GM18502 (cell line): ENCODE measurements around the gene LRRC1.

Source experiments
- ATAC-seq: cut with Tn5 transposase; IDR thresholded peaks from one replicate; pipeline ENCODE4 v1.9.1; 2021; ENCODE audit warnings: mild to moderate bottlenecking; ENCODE audit not compliant: unreplicated experiment, poor library complexity

LRRC1 gene

GRCh38 chr6:53944543-53944942 lies 149.7 kb downstream of the LRRC1 start:
- no peak for ATAC-seq

GRCh38 chr6:53945765-53946407 lies 151.1 kb downstream of the LRRC1 start:
- no peak for ATAC-seq

GRCh38 chr6:53947780-53948179 lies 153.0 kb downstream of the LRRC1 start:
- ATAC-seq = no peak

GRCh38 chr6:53951383-53951782 lies 156.6 kb downstream of the LRRC1 start:
- ATAC-seq = no peak

GRCh38 chr6:53956068-53956711 lies 161.4 kb downstream of the LRRC1 start:
- peak; percentile 66 for ATAC-seq

- ATAC-seq = no peak
These were observed 162.0 kb downstream of the LRRC1 start for GRCh38 chr6:53956804-53957203.

GRCh38 chr6:53959717-53960116 lies 164.9 kb downstream of the LRRC1 start:
- ATAC-seq = no peak

- no peak for ATAC-seq
These were observed 165.5 kb downstream of the LRRC1 start for GRCh38 chr6:53960311-53960710.

GRCh38 chr6:53961679-53962370 lies 167.0 kb downstream of the LRRC1 start:
- no peak for ATAC-seq

GRCh38 chr6:53962646-53963045 lies 167.8 kb downstream of the LRRC1 start:
- no peak for ATAC-seq

- no peak for ATAC-seq
These were observed 172.6 kb downstream of the LRRC1 start for GRCh38 chr6:53967415-53967814.
